Measurements from ENCODE around the gene THY1.

GRCh38 chr11:119446871-119447663, 24.1 kb upstream of the THY1 start:
- TF ChIP-seq EZH2phosphoT487 (IDR thresholded peaks at IDR 0.05; ENCODE audit: borderline replicate concordance, low read depth, low read length): no peak
- no peak for TF ChIP-seq CTCF (conservative IDR thresholded peaks at IDR 0.05; ENCODE audit: low read length)

Data from OCI-LY7 (cell line).